GM19099 (cell line): Measurements from ENCODE around the gene NEBL.

Experiments
- POLR2A ChIP-seq: IDR thresholded peaks from 3 replicates; pipeline ENCODE4 v1.6.1; 2011; ENCODE audit warnings: low read depth; ENCODE audit not compliant: insufficient read length; ENCODE audit errors: extremely low read depth

The NEBL gene

GRCh38 chr10:20887706-20888555 is 9.2 kb downstream of the NEBL start:
- TF ChIP-seq POLR2A = no peak

- TF ChIP-seq POLR2A = no peak
Measured at GRCh38 chr10:20885678-20886077, 11.4 kb downstream of the NEBL start.

GRCh38 chr10:20883552-20883951 is 13.6 kb downstream of the NEBL start:
- TF ChIP-seq POLR2A = no peak

DNA sequence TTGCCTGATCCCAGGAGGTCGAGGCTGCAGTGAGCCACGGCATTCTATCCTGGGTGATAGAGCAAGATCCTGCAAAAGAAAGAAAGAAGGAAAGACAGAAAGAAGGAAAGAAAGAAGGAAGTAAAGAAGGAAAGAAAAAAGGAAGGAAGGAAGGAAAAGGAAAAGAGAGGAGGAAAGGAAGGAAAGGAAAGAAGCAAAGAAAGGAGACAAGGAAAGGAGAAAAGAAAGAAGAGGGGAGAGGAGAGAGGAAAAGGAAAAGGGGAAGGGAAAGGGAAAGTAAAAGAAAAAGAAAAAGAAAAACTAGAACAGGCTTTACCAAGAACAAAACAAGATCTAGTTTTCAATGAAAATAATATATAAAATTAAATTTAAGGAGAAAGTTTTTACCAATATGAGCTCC is 15.0 kb downstream of the NEBL start:
- TF ChIP-seq POLR2A = no peak

- no peak for TF ChIP-seq POLR2A
Measured at GRCh38 chr10:20879136-20879535, 18.0 kb downstream of the NEBL start.

- no peak for TF ChIP-seq POLR2A
Measured at GRCh38 chr10:20877986-20878983, 18.8 kb downstream of the NEBL start.

DNA sequence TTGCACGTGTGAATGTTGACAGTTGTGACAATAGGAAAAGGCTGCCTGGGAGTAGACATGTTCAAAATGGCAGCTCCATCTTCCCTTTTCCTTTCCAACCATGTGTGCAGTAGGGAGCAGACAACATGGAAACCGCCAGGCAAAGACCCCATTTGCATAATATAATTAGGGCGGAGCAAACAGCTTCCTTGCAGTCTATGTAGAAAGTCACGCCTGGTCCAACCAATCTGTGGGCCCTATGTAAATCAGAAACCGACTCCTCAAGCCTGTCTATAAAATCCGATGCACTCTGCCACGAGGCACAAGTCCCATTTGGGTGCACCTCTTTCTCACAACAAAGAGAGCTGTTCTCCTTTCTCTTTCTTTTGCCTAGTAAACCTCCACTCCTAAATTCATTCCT is 19.6 kb downstream of the NEBL start:
- no peak for TF ChIP-seq POLR2A

DNA sequence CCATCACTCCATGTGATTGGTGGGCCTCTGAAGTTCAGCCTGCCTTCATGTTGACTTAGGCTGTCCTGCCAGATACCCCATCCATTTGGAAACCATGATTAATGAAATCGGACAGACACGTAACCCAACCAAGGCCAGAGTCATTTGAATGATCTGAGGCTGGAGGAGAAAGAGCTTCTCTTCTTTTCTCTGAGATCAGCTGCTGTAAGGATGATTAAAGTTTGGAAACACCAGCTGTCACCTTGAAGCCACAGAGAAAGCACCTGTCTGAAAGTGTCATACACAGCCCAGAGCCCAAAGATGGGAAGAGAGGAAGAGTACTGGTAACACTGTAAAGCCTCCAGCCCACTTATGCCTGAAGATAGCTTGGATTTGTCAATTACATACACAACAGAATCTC is 22.9 kb downstream of the NEBL start:
- no peak for TF ChIP-seq POLR2A

GRCh38 chr10:20871970-20872369 is 25.1 kb downstream of the NEBL start:
- no peak for TF ChIP-seq POLR2A

DNA sequence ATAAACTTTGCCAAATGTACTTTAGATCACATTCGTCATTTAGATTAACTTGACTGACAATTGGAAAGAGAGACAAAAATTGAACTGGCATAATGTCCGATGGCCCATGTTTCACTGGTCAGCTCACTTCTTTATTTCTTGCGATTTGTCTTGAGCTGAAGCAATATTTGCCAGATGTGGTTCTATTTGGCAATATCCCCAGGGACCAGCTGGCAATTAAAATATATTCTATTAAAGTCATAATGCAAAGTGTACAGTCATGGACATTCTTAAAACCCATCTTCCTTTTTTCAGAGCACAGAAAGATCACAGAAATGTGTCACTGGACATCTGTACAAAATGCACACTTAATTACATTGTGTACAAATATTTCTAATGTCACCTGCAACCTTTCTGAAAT is 26.3 kb downstream of the NEBL start:
- TF ChIP-seq POLR2A = no peak

DNA sequence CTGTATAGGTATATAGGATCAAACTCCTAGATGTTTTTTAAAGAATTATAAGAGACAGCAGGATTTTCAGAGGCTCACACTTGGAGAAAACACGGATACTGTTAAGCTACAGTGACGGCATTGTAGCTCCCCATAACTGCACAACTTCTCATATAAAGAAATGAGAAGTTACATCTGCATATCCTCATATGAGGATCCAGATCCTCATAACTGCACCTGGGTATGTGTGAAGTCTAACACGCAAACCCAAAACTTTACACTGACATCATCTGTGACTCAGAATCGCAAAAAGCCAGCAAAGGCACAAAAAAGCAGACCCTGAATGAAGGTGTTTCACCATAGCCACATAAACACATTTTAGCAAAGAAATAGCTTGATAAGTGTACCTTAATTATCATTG is 34.1 kb downstream of the NEBL start:
- no peak for TF ChIP-seq POLR2A

DNA sequence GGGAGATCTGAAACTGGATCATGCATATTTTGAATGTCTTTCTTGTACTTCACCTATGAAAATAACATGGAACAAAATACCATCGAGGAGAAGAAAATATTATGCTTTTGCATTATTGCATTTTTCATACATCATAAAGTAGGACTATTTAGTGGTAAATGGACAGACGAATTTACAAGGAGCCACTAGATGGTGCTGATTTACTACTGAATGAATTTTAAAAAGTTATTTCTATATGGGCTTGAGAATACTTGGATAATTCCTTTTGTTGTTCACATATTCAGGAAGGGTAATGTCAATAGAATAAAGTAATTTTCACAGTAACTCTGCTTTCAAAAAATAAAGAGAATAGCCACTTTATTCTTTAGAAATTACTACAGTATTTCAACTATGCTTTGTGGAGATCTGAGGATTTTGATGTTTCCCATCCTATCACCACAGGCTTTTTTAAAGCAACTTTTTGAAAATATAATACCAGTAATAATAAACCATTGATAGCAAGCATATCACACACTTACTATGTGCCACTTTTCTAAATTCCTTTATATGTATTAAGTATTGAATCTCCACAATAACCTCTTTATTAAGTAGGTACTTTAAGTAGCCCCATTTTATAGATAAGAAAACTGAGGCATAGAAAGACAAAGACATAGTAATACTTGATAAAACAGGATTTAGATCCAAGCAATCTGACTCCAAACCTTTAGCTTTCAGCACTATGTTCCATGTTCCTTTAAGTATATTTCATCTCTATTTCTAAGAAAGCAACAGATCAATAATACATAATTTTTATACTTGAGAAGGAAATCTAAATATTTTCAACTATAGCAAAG is 38.6 kb downstream of the NEBL start:
- no peak for TF ChIP-seq POLR2A

- TF ChIP-seq POLR2A = no peak
Measured at GRCh38 chr10:20856484-20856883, 40.6 kb downstream of the NEBL start.

GRCh38 chr10:20855398-20856038 is 41.6 kb downstream of the NEBL start:
- TF ChIP-seq POLR2A = no peak
